PFSK-1 (cell line): Measurements from ENCODE around the gene LZTFL1.

Experiments used
- FOXP2 ChIP-seq: optimal IDR thresholded peaks from 2 replicates; pipeline ENCODE3; 2011; ENCODE audit warnings: borderline replicate concordance, control low read depth, inconsistent platforms; ENCODE audit not compliant: insufficient read depth; ENCODE audit errors: extremely low read length, extremely low read depth
- POLR2AphosphoS5 ChIP-seq: IDR thresholded peaks from 2 replicates; pipeline ENCODE4 v1.6.1; 2012; ENCODE audit warnings: low read depth, mild to moderate bottlenecking, control low read depth, low read length, moderate library complexity
- TAF1 ChIP-seq: IDR thresholded peaks from 2 replicates; pipeline ENCODE4 v1.6.1; 2012; ENCODE audit warnings: low read length, control low read depth, borderline replicate concordance; ENCODE audit not compliant: insufficient read depth

GRCh38 chr3:45781271-45781670 is 60.6 kb downstream of the LZTFL1 start:
- TF ChIP-seq POLR2AphosphoS5 (no peak), TAF1 (no peak), FOXP2 (no peak)
